Bone marrow (tissue), 2 donors: ENCODE results near the gene WBP2NL.
A peak's percentile ranks its signal among the peaks of the same experiment; 100 is the strongest.
"Not testable (repeated sequence)": the region's sequence is repeated elsewhere in the genome, so short reads cannot be mapped to it uniquely, and the experiment has no call there.

Experiments
- DNase-seq, 2 donors: peaks; one replicate each; lab custom pipeline; 2025; lab: John Stamatoyannopoulos, UW

The WBP2NL gene

GRCh38 chr22:42033263-42034181 is 34.9 kb downstream of the WBP2NL start:
- DNase-seq: no peak

GRCh38 chr22:42035256-42035655 is 36.7 kb downstream of the WBP2NL start:
- no peak for DNase-seq

- DNase-seq: no peak
Measured at GRCh38 chr22:42039271-42039670, 40.7 kb downstream of the WBP2NL start.

GRCh38 chr22:42041784-42042183 is 43.2 kb downstream of the WBP2NL start:
- no peak for DNase-seq

GRCh38 chr22:42050641-42051180 is 52.1 kb downstream of the WBP2NL start:
- DNase-seq: no peak

GRCh38 chr22:42052765-42053164 is 54.2 kb downstream of the WBP2NL start:
- no peak for DNase-seq

GRCh38 chr22:42056757-42057511 is 58.3 kb downstream of the WBP2NL start:
- no peak for DNase-seq

- DNase-seq: no peak
Measured at GRCh38 chr22:42060489-42060888, 61.9 kb downstream of the WBP2NL start.

GRCh38 chr22:42061041-42061440 is 62.5 kb downstream of the WBP2NL start:
- DNase-seq: no peak

- DNase-seq: no peak
Measured at GRCh38 chr22:42062506-42063170, 64.0 kb downstream of the WBP2NL start.

- DNase-seq: no peak
Measured at GRCh38 chr22:42064629-42065028, 66.0 kb downstream of the WBP2NL start.

- DNase-seq: no peak
Measured at GRCh38 chr22:42065438-42066125, 67.0 kb downstream of the WBP2NL start.

- no peak for DNase-seq
Measured at GRCh38 chr22:42066126-42066761, 67.7 kb downstream of the WBP2NL start.

- DNase-seq: no peak
Measured at GRCh38 chr22:42066937-42067336, 68.3 kb downstream of the WBP2NL start.

GRCh38 chr22:42067671-42068251 is 69.2 kb downstream of the WBP2NL start:
- DNase-seq: no peak

- DNase-seq: no peak
Measured at GRCh38 chr22:42068291-42068690, 69.7 kb downstream of the WBP2NL start.

GRCh38 chr22:42069801-42070516 is 71.4 kb downstream of the WBP2NL start:
- peak in 1 of 2 donors; percentile 66 for DNase-seq

GRCh38 chr22:42070517-42071422 is 72.2 kb downstream of the WBP2NL start, which contains the start of gene NAGA:
TSS of gene NAGA (minus strand) at chr22:42070812. CDS start at chr22:42070297, 515 bp downstream.
- peak; percentile 72 to 89 for DNase-seq

GRCh38 chr22:42071508-42071907 is 72.9 kb downstream of the WBP2NL start:
- DNase-seq: not testable (repeated sequence)
